NCI-H1105 treated with DMSO at 0.1 percent for 48 hours (cell line): Measurements from ENCODE around the gene TBC1D16.
A peak's percentile ranks its signal among the peaks of the same experiment; 100 is the strongest.
"Not testable (repeated sequence)": the region's sequence is repeated elsewhere in the genome, so short reads cannot be mapped to it uniquely, and the experiment has no call there.

ENCODE experiments used
- DNase-seq: peaks from one replicate; lab custom pipeline; 2025; lab: John Stamatoyannopoulos, UW

TBC1D16 gene

GRCh38 chr17:80003969-80004368, 31.7 kb downstream of the TBC1D16 start:
- DNase-seq, result no peak

GRCh38 chr17:80002690-80003490, 32.8 kb downstream of the TBC1D16 start:
- no peak for DNase-seq

GRCh38 chr17:80002070-80002641, 33.5 kb downstream of the TBC1D16 start:
- no peak for DNase-seq

GRCh38 chr17:80000981-80001775, 34.5 kb downstream of the TBC1D16 start:
- no peak for DNase-seq

- DNase-seq, result no peak
These were observed 35.5 kb downstream of the TBC1D16 start for GRCh38 chr17:80000136-80000535.

- DNase-seq, result no peak
These were observed 38.5 kb downstream of the TBC1D16 start for GRCh38 chr17:79997011-79997660.

- no peak for DNase-seq
These were observed 39.4 kb downstream of the TBC1D16 start for GRCh38 chr17:79996291-79996690.

GRCh38 chr17:79995696-79996095, 40.0 kb downstream of the TBC1D16 start:
- no peak for DNase-seq

GRCh38 chr17:79994602-79995001, 41.1 kb downstream of the TBC1D16 start:
- DNase-seq, result no peak

GRCh38 chr17:79994228-79994569, 41.5 kb downstream of the TBC1D16 start:
- DNase-seq, result not testable (repeated sequence)

- DNase-seq, result no peak
These were observed 42.1 kb downstream of the TBC1D16 start for GRCh38 chr17:79993390-79994227.

GRCh38 chr17:79992649-79993389, 42.9 kb downstream of the TBC1D16 start:
- no peak for DNase-seq

GRCh38 chr17:79991924-79992648, 43.6 kb downstream of the TBC1D16 start:
- DNase-seq, result peak; percentile 27

- DNase-seq, result peak; percentile 78
These were observed 44.3 kb downstream of the TBC1D16 start for GRCh38 chr17:79991140-79991923.

GRCh38 chr17:79990704-79991103, 45.0 kb downstream of the TBC1D16 start:
- no peak for DNase-seq

- no peak for DNase-seq
These were observed 45.5 kb downstream of the TBC1D16 start for GRCh38 chr17:79990051-79990592.

GRCh38 chr17:79989106-79989835, 46.4 kb downstream of the TBC1D16 start:
- no peak for DNase-seq
